Measurements from ENCODE around the gene CUL4A. TPM values are rescaled to one million over a fixed set of nuclear protein-coding genes. Genes with fewer than 3 reads are reported as not detected.

CUL4A gene
- total RNA-seq, 4 donors from 2014 or later, result 87.6 to 150 (median 110) TPM

DNA sequence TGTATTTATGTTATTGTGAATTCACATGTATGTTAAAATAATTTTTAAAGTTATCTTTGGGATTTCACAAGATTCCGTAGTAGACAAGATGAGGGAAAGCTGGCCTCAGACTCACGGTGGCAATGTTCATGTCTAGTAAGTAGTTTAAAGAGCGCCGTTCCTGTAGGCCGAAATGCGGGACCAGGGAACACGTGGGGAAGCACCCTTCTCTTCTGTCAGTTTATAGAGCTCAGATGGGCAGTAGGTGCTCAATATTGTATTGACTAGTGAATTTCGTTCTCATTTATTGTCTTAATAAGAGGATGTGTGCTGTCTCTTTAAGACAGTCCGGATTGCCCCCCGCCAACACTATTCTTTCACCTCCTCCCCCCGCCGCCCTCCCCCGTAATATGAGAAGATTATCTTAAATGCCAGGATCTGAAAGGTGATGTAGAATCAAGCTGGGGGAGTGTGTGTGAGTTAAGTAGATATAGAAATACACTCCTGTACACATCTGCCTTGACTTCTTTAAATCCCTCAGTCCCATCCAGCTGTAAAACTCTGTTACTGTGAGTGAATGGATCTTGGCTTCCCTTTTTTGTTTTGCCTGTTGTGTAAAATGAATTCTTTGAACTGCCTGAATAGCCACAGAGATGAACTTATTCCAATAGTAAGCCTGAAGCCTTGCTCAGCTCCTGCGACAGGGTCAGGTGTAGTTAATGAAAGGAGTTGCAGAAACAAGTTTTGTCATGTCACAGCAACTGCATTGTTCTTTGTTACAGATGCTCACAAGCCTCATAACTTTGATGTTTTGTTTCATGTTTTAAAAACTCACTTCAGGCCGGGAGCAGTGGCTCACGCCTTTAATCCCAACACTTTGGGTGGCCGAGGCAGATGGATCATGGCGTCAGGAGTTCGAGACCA, 88.9 kb downstream of the CUL4A start:
- Histone ChIP-seq H3K36me3 (no peaks in the 10 kb centered on the region), H3K9me3 (no peaks in the 10 kb centered on the region), H3K27me3 (peaks cover under 1% of the 10 kb centered on the region), H3K27ac (peak overlapping the region; percentile 83 to 92 (median 90)), H3K4me3 (peak overlapping the region; percentile 87 to 98 (median 92)), H3K4me1 (peaks cover 3 to 23% (median 14%) of the 10 kb centered on the region in 4 donors)
- TF ChIP-seq POLR2A (IDR thresholded peaks at IDR 0.05), result no peak
- TF ChIP-seq, protein P1, sequence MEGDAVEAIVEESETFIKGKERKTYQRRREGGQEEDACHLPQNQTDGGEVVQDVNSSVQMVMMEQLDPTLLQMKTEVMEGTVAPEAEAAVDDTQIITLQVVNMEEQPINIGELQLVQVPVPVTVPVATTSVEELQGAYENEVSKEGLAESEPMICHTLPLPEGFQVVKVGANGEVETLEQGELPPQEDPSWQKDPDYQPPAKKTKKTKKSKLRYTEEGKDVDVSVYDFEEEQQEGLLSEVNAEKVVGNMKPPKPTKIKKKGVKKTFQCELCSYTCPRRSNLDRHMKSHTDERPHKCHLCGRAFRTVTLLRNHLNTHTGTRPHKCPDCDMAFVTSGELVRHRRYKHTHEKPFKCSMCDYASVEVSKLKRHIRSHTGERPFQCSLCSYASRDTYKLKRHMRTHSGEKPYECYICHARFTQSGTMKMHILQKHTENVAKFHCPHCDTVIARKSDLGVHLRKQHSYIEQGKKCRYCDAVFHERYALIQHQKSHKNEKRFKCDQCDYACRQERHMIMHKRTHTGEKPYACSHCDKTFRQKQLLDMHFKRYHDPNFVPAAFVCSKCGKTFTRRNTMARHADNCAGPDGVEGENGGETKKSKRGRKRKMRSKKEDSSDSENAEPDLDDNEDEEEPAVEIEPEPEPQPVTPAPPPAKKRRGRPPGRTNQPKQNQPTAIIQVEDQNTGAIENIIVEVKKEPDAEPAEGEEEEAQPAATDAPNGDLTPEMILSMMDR (IDR thresholded peaks at IDR 0.05), result no peak
- no peak for TF ChIP-seq EP300 (IDR thresholded peaks at IDR 0.05; ENCODE audit: low read depth)
- no peak for TF ChIP-seq POLR2AphosphoS5 (IDR thresholded peaks at IDR 0.05)
- in situ Hi-C loops (cut with MboI; ENCODE audit: low pct_ligation_motif_present in 1 of 4, low pct_unique_long_range_greater_than_20kb in 1 of 4, low sequenced_read_pairs in 3 of 4) (loop anchor here in 1 of 4 donors (25.0 kb wide), 1 partner anchor 89 kb away; no protein-coding TSS in a partner anchor), intact Hi-C loops (cut with DNase I; ENCODE audit: low total_unique reads) (no loop called here)
- WGBS, 2 donors (ENCODE audit: low coverage in 1 of 2), result 33 to 38% methylated on average over 18 to 19 of the region's 19 CpGs
- no peak for DNase-seq

DNA sequence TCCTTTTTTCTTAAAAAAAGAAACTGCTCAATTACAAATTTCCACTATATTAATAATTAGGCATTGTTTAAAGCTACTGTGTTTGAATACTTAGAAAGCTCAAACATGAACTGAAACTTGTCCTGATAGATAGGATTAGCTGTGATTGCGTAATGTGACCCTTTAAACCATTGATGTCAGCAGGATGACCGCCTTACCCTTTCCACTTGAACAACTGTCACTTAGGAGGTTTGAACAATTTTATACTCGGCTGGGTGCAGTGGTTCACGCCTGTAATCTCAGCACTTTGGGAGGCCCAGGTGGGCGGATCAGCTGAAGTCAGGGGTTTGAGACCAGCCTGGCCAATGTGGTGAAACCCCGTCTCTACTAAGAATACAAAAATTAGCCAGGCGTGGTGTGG, 90.5 kb downstream of the CUL4A start:
- intact Hi-C loops (cut with DNase I; ENCODE audit: low total_unique reads), result no loop called here
- H3K36me3 ChIP-seq, result no peaks in the 10 kb centered on the region
- TF ChIP-seq, protein P1 (IDR thresholded peaks at IDR 0.05), result no peak
- TF ChIP-seq EP300 (IDR thresholded peaks at IDR 0.05; ENCODE audit: low read depth), result no peak
- TF ChIP-seq POLR2AphosphoS5 (IDR thresholded peaks at IDR 0.05), result no peak
- TF ChIP-seq POLR2A (IDR thresholded peaks at IDR 0.05), result no peak
- no peak overlapping the region for H3K4me3 ChIP-seq
- H3K27me3 ChIP-seq, result no peaks in the 10 kb centered on the region
- H3K9me3 ChIP-seq, result no peaks in the 10 kb centered on the region
- WGBS, 2 donors (ENCODE audit: low coverage in 1 of 2), result 64% methylated on average over 7 of the region's 7 CpGs; no CpG with 5 or more reads in 1 of the 2 donors
- no peak overlapping the region for H3K27ac ChIP-seq
- DNase-seq, result no peak
- in situ Hi-C loops (cut with MboI; ENCODE audit: low pct_ligation_motif_present in 1 of 4, low pct_unique_long_range_greater_than_20kb in 1 of 4, low sequenced_read_pairs in 3 of 4), result loop anchor here in 1 of 4 donors (25.0 kb wide), 1 partner anchor 87 kb away; no protein-coding TSS in a partner anchor
- peaks cover 3 to 23% (median 14%) of the 10 kb centered on the region in 4 donors for H3K4me1 ChIP-seq

DNA sequence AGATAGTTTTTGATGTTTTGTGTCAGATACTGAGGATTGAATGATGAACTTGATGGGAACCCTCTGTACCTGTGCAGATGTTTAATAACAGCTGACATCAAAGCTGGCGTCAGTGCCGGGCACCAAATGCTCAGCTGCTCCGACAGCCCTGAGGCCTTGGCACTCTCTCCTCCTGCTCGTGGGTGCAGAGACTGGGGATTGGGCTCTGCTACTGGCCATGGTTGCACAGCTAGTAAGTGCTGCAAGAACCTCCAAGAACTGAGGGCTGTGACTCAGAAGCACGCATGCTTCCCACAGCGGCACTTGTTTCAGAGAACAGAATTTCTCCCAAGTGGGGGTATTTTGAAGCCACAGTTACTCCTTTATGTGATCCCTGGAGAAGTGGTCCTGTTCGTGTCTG, 93.6 kb downstream of the CUL4A start:
- no peaks in the 10 kb centered on the region for H3K9me3 ChIP-seq
- in situ Hi-C loops (cut with MboI; ENCODE audit: low pct_ligation_motif_present in 1 of 4, low pct_unique_long_range_greater_than_20kb in 1 of 4, low sequenced_read_pairs in 3 of 4), result no loop called here
- H3K27me3 ChIP-seq, result no peaks in the 10 kb centered on the region
- no peaks in the 10 kb centered on the region for H3K36me3 ChIP-seq
- H3K4me3 ChIP-seq, result no peak overlapping the region
- TF ChIP-seq, protein P1 (IDR thresholded peaks at IDR 0.05), result no peak
- TF ChIP-seq POLR2AphosphoS5 (IDR thresholded peaks at IDR 0.05) (no peak), EP300 (IDR thresholded peaks at IDR 0.05; ENCODE audit: low read depth) (no peak), POLR2A (IDR thresholded peaks at IDR 0.05) (no peak)
- no peak overlapping the region for H3K27ac ChIP-seq
- WGBS, 2 donors (ENCODE audit: low coverage in 1 of 2), result 93% methylated on average over 7 of the region's 7 CpGs; no CpG with 5 or more reads in 1 of the 2 donors
- H3K4me1 ChIP-seq, result peaks cover 3 to 12% (median 10%) of the 10 kb centered on the region in 4 donors
- intact Hi-C loops (cut with DNase I; ENCODE audit: low total_unique reads), result no loop called here
- no peak for DNase-seq

DNA sequence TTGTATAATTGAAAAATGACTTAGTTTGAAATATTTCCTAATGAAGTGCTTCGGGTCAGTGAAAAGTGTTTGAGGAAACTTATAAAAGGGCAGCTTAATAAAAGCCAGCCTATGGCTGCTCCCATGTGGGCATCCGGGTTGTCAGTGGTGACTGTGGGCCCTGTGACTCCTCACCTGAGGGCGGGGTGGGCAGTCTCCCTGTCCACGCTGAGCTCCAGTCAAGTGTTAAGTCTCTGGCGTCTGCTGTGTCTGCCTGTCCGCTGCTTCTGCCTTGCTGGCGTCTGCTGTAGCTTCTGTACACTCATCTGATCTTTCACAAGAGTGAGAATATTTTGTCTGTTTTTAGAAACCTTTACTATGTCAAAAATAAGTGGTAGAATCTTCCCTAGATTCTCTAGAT, 94.7 kb downstream of the CUL4A start:
- Histone ChIP-seq H3K27ac (no peak overlapping the region), H3K27me3 (no peaks in the 10 kb centered on the region), H3K4me3 (no peak overlapping the region), H3K9me3 (no peaks in the 10 kb centered on the region), H3K36me3 (no peaks in the 10 kb centered on the region), H3K4me1 (peaks cover 0 to 3% (median under 1%) of the 10 kb centered on the region in 4 donors)
- in situ Hi-C loops (cut with MboI; ENCODE audit: low pct_ligation_motif_present in 1 of 4, low pct_unique_long_range_greater_than_20kb in 1 of 4, low sequenced_read_pairs in 3 of 4), result no loop called here
- no peak for DNase-seq
- 82 to 87% methylated on average over 2 to 7 of the region's 7 CpGs for WGBS, 2 donors (ENCODE audit: low coverage in 1 of 2)
- intact Hi-C loops (cut with DNase I; ENCODE audit: low total_unique reads), result no loop called here
- TF ChIP-seq EP300 (IDR thresholded peaks at IDR 0.05; ENCODE audit: low read depth) (no peak), POLR2AphosphoS5 (IDR thresholded peaks at IDR 0.05) (no peak), POLR2A (IDR thresholded peaks at IDR 0.05) (no peak)
- TF ChIP-seq, protein P1 (IDR thresholded peaks at IDR 0.05), result no peak

All from transverse colon (tissue), 4 donors.